Lung (tissue), 12 donors: ENCODE results near the gene COL4A1. TPM values are rescaled to one million over a fixed set of nuclear protein-coding genes. Genes with fewer than 3 reads are reported as not detected.

Source experiments
- ATAC-seq: fragments of 200-7000 bp; cut with Tn5 transposase; one replicate; pipeline ENCODE4 v1.9.1; 2020; ENCODE audit warnings: moderate number of reproducible peaks; ENCODE audit not compliant: insufficient read depth, low FRiP score
- DNase-seq, 3 donors: peaks; one replicate each; pipeline ENCODE4 v3.0.0-alpha.2; 2013 to 2017
- H3K27ac ChIP-seq, 2 donors: one replicate each; pipeline ENCODE4 v1.5.1; 2013; ENCODE audit warnings: mild to moderate bottlenecking in 2 of 2, moderate library complexity in 2 of 2, control low read depth in 1 of 2, inconsistent platforms in 1 of 2, low read depth in 1 of 2, low read length in 1 of 2
- H3K27me3 ChIP-seq, 3 donors: one replicate each; pipeline ENCODE4 v1.5.1; 2013; ENCODE audit warnings: low read length in 2 of 3; ENCODE audit not compliant: control insufficient read depth in 3 of 3, insufficient read depth in 3 of 3
- H3K36me3 ChIP-seq, 4 donors: one replicate each; pipeline ENCODE4 v1.5.1; 2013; ENCODE audit warnings: low read length in 4 of 4, mild to moderate bottlenecking in 1 of 4, moderate library complexity in 1 of 4; ENCODE audit not compliant: control insufficient read depth in 4 of 4, insufficient read depth in 4 of 4
- H3K4me1 ChIP-seq, 5 donors: one replicate each; pipeline ENCODE4 v1.5.1; 2013; ENCODE audit warnings: low read length in 5 of 5, mild to moderate bottlenecking in 2 of 5, moderate library complexity in 1 of 5; ENCODE audit not compliant: control insufficient read depth in 5 of 5, insufficient read depth in 5 of 5
- H3K4me3 ChIP-seq: one replicate; pipeline ENCODE4 v1.5.1; 2013; ENCODE audit warnings: mild to moderate bottlenecking, control low read depth, moderate library complexity
- H3K9ac ChIP-seq, 2 donors: one replicate each; pipeline ENCODE4 v1.5.1; 2013; ENCODE audit warnings: low read length in 2 of 2, control low read depth in 1 of 2; ENCODE audit not compliant: insufficient read depth in 1 of 2
- H3K9me3 ChIP-seq, 4 donors: one replicate each; pipeline ENCODE4 v1.5.1; 2013; ENCODE audit warnings: low read length in 3 of 4, mild to moderate bottlenecking in 1 of 4, moderate library complexity in 1 of 4; ENCODE audit not compliant: control insufficient read depth in 4 of 4, insufficient read depth in 3 of 4
- WGBS, 2 donors: extraction: QIAGEN DNeasy Blood & Tissue Kit; methylation state at CpG; one replicate each; pipeline ENCODE4 v1.1.7; 2013; 5-methylcytosine and 5-hydroxymethylcytosine counted together
- polyA plus RNA-seq, 2 donors: library from polyadenylated mRNA; stranded (reverse); fragments of 200-250 nt; gene quantifications; one replicate each; pipeline ENCODE4 v1.2.1, GENCODE V29; 2013
- total RNA-seq, 2 donors: library from RNA; depleted of rRNA in 1 of 2; stranded (reverse); fragments of >200 nt in 1 of 2; gene quantifications; one replicate each; pipeline ENCODE4 v1.2.1, GENCODE V29; 2014 to 2021
- TF ChIP-seq, protein P1 (sequence below): IDR thresholded peaks from 2 replicates; pipeline ENCODE4 v1.5.1; 2012; ENCODE audit warnings: mild to moderate bottlenecking; ENCODE audit errors: control extremely low read depth, extremely low read depth
- donor health status: control.
- donor health status: control.
- donor health status: Bipolar disorder and iron deficiency.
- donor health status: healthy.
- donor health status: DM: yes; HTN: yes; CAD: no.

Gene COL4A1
- total and polyA plus RNA-seq, 4 donors: 114 to 1,051 (median 318) TPM

DNA sequence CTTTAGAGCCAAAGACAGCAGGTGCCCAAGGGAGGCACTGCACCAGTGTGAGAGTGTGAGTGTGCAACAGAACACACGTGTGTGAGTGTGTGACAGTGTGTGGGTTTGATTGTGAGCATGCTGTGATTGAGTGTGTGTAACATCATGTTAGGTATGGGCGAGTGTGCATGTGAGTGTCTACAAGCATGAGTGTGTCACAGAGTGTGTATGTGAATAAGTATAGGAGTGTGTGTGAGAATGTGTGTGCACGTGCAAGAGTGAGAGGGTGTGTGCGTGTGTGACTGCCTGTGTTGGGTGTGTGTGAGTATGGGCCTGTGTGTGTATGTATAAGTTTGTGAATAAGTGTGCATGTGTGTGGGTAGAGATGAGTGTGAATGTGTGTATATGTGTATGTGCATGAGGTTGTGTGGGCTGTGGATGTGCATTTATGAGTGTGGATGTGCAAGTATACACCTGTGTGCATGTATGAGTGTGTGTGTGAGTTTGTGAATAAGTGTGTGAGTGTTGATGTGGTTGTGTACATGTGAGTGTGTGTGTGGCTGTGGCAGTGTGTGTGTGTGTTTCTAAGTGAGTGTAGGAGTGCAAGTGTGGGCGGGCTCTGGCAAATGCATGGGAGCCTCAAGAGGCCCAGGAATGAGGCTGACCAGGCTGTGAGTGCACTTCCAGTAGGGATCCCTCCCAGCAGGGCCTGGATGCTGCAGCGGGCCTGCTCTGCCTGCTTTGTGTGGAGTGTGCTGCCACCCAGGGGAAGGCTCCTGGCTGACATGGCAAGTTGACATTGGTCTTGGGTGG lies 198.4 kb downstream of the COL4A1 start:
- TF ChIP-seq, protein P1, sequence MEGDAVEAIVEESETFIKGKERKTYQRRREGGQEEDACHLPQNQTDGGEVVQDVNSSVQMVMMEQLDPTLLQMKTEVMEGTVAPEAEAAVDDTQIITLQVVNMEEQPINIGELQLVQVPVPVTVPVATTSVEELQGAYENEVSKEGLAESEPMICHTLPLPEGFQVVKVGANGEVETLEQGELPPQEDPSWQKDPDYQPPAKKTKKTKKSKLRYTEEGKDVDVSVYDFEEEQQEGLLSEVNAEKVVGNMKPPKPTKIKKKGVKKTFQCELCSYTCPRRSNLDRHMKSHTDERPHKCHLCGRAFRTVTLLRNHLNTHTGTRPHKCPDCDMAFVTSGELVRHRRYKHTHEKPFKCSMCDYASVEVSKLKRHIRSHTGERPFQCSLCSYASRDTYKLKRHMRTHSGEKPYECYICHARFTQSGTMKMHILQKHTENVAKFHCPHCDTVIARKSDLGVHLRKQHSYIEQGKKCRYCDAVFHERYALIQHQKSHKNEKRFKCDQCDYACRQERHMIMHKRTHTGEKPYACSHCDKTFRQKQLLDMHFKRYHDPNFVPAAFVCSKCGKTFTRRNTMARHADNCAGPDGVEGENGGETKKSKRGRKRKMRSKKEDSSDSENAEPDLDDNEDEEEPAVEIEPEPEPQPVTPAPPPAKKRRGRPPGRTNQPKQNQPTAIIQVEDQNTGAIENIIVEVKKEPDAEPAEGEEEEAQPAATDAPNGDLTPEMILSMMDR: peak; percentile 59
- H3K27me3 ChIP-seq: no peaks in the 10 kb centered on the region
- H3K27ac ChIP-seq: peak overlapping the region in 1 of 2 donors; percentile 79
- WGBS, 2 donors: 78 to 92% methylated on average over 5 to 6 of the region's 6 CpGs
- peaks cover 0 to 2% (median 0%) of the 10 kb centered on the region in 4 donors for H3K9me3 ChIP-seq
- no peak overlapping the region for H3K9ac ChIP-seq
- H3K4me3 ChIP-seq: no peak overlapping the region
- ATAC-seq (peak; percentile 77), DNase-seq (peak; percentile 79 to 87 (median 85))
- peaks cover 0 to 8% (median 2%) of the 10 kb centered on the region in 5 donors for H3K4me1 ChIP-seq
- no peaks in the 10 kb centered on the region for H3K36me3 ChIP-seq

GRCh38 chr13:110107568-110108347 lies 199.2 kb downstream of the COL4A1 start:
- Histone ChIP-seq H3K9ac (no peak overlapping the region), H3K27ac (no peak overlapping the region), H3K4me3 (no peak overlapping the region), H3K9me3 (peaks cover 0 to 2% (median 0%) of the 10 kb centered on the region in 4 donors), H3K4me1 (peaks cover 0 to 8% (median 2%) of the 10 kb centered on the region in 5 donors), H3K27me3 (no peaks in the 10 kb centered on the region), H3K36me3 (no peaks in the 10 kb centered on the region)
- WGBS, 2 donors: 92 to 95% methylated on average over 22 of the region's 22 CpGs
- ATAC-seq (no peak), DNase-seq (no peak)
- TF ChIP-seq, protein P1: no peak

DNA sequence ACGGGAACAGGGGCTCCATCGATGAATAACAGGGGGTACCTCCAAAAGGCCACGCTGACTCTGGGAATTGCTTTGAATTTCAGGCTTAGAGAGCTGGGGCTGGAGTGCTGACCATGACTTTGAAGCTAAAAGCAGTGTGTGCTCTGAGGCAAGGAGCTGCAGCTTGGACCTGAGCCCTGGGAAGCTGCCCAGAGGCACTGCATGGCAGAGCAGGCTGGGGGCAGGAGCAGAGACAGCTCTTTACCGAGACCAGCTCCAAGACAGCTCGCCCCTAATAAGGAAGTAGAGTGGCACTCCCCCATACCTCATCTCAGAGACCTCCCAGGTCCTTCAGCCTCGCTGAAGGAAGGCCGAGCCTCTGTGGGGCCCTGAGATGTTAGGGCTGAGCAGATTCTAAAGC lies 200.2 kb downstream of the COL4A1 start:
- H3K9ac ChIP-seq: no peak overlapping the region
- H3K27ac ChIP-seq: no peak overlapping the region
- no peaks in the 10 kb centered on the region for H3K36me3 ChIP-seq
- H3K4me3 ChIP-seq: no peak overlapping the region
- DNase-seq (peak; percentile 19 to 59 (median 31)), ATAC-seq (no peak)
- peaks cover 0 to 7% (median 2%) of the 10 kb centered on the region in 4 donors for H3K9me3 ChIP-seq
- WGBS, 2 donors: 67 to 81% methylated on average over 7 of the region's 7 CpGs
- H3K4me1 ChIP-seq: peaks cover 0 to 8% (median 2%) of the 10 kb centered on the region in 5 donors
- TF ChIP-seq, protein P1: no peak
- H3K27me3 ChIP-seq: no peaks in the 10 kb centered on the region
